Kidney epithelial cell (primary cell): Measurements from ENCODE around the gene CHRNA7. TPM values are rescaled to one million over a fixed set of nuclear protein-coding genes. Genes with fewer than 3 reads are reported as not detected.
A peak's percentile ranks its signal among the peaks of the same experiment; 100 is the strongest.

Experiments
- DNase-seq: peaks from one replicate; pipeline ENCODE4 v3.0.0-alpha.2; 2010; ENCODE audit warnings: low read depth
- H3K27me3 ChIP-seq: 2 replicates; pipeline ENCODE4 v1.6.0; 2011; ENCODE audit warnings: low read length; ENCODE audit not compliant: control insufficient read depth, insufficient read depth
- H3K36me3 ChIP-seq: 2 replicates; pipeline ENCODE4 v1.5.1; 2011; ENCODE audit warnings: low read length; ENCODE audit not compliant: control insufficient read depth, insufficient read depth
- H3K4me3 ChIP-seq: 2 replicates; pipeline ENCODE4 v1.5.1; 2011; ENCODE audit warnings: low read depth, mild to moderate bottlenecking, control low read depth, low read length
- total RNA-seq: library from RNA; depleted of rRNA; stranded (reverse); fragments of >200 nt; gene quantifications from 2 replicates; pipeline ENCODE4 v1.2.3, GENCODE V29; 2015
- TF ChIP-seq, protein P1 (sequence below): IDR thresholded peaks from 2 replicates; pipeline ENCODE4 v1.5.1; 2011; ENCODE audit warnings: mild to moderate bottlenecking, moderate library complexity, low read length, control low read depth, inconsistent platforms; ENCODE audit not compliant: insufficient read depth, poor library complexity, severe bottlenecking

Gene CHRNA7
- total RNA-seq, 1 donor from 2014 or later: 2.7 TPM

DNA sequence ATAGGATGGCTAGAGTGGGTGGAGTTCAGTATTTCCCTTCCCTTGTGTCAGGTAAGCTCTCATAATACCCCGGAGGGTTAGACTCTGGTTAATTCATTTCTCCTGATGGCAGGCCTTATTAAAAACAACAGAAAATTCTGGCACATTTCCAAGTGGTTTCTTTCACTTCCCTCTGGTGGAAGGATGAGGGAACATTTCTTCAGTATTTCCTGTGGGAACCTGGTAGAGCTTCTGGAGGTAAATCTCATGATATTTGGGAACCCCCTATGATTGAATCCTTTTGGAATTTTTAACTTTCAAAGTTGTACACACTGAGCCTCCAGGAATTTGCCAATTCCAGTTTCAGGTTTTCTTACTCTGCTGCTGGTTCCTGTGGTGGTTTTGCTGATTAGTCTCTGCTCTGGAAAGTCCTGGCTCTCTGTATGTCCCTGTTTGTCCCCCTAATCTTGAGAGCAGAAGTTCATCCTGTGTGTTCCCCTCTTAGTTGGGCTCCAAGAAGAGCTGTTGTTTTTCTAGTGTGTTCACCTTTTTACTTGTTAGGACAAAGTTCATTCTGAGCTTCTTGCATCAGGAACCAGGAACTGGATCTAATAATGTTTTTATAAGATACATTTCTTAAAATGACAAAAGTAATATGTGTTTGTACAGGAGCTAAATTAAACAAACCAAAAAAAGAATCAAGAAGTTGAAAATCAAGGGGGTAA, 12.1 kb downstream of the CHRNA7 start:
- no peaks in the 10 kb centered on the region for H3K36me3 ChIP-seq
- no peaks in the 10 kb centered on the region for H3K27me3 ChIP-seq
- no peak for DNase-seq
- H3K4me3 ChIP-seq: no peak overlapping the region
- TF ChIP-seq, protein P1, sequence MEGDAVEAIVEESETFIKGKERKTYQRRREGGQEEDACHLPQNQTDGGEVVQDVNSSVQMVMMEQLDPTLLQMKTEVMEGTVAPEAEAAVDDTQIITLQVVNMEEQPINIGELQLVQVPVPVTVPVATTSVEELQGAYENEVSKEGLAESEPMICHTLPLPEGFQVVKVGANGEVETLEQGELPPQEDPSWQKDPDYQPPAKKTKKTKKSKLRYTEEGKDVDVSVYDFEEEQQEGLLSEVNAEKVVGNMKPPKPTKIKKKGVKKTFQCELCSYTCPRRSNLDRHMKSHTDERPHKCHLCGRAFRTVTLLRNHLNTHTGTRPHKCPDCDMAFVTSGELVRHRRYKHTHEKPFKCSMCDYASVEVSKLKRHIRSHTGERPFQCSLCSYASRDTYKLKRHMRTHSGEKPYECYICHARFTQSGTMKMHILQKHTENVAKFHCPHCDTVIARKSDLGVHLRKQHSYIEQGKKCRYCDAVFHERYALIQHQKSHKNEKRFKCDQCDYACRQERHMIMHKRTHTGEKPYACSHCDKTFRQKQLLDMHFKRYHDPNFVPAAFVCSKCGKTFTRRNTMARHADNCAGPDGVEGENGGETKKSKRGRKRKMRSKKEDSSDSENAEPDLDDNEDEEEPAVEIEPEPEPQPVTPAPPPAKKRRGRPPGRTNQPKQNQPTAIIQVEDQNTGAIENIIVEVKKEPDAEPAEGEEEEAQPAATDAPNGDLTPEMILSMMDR: peak; percentile 7

DNA sequence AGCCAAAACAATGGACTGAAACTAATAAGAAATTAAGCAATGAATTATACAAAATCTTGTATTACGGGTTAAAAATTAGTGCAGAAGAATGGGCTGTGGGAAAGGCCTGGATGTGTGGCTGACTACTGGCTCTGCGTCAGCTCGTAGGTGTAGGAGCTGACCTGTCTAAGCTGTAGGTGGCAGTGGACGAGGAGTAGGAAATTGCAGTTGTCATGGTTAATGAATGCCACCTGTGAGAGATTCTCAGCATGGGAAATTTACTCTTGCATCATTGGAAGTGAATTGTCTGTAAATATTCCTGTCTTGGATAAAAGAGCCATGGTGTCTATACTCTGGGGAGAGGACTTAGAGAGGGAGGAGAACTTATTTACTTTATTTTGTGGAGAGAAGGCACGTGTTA, 23.4 kb downstream of the CHRNA7 start:
- H3K36me3 ChIP-seq: no peaks in the 10 kb centered on the region
- TF ChIP-seq, protein P1: no peak
- DNase-seq: no peak

DNA sequence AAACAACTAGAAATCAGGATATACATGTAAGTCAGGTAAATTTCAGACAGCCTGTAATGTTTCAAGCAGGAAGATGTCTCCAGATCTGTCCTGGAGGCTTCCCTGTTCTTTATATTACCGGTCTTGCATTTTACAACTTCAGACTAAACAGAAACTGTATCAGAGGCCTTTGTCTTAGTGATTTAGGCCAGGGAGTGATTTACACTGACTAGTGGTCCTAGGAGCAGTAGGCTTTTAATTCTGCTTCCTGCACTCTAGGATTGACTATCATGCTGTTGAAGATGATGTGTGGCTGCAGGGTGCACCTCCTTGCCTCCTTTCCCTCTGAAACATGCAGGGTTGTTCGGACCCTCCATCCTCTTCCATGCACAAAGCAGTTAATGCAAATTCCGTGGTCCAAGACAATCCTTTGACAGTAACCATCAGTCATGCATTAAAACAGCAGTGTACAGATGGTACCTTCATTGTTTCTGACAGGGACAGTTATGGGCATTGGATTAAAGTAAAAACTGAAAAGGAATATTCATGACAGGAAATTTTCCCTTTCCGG, 27.6 kb downstream of the CHRNA7 start:
- DNase-seq: no peak
- H3K4me3 ChIP-seq: no peak overlapping the region
- H3K27me3 ChIP-seq: no peaks in the 10 kb centered on the region
- TF ChIP-seq, protein P1: no peak
- H3K36me3 ChIP-seq: no peaks in the 10 kb centered on the region

More for the DNA sequence above, 23.4 kb downstream of the CHRNA7 start:
- H3K27me3 ChIP-seq: no peaks in the 10 kb centered on the region
- H3K4me3 ChIP-seq: no peak overlapping the region

DNA sequence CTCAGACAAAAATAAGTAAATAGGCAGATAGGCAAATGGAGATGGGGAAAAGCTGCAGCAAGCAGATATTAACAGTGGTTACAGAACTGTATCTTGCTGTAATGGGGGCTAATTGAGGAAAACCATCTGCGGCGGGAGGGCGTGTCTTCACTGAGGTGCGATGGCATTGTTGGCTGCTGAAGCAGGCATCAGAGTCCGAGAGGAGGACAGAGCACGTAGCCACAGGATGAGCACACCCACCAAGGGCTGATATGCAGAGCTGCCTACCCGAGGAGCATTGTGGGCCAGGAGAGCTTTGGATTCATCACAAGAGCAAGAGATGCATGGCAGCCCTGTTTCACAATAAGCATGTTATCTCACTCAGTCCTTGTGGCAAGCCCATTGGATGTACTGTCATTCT, 30.4 kb downstream of the CHRNA7 start:
- Histone ChIP-seq H3K4me3 (no peak overlapping the region), H3K27me3 (no peaks in the 10 kb centered on the region), H3K36me3 (no peaks in the 10 kb centered on the region)
- no peak for DNase-seq
- TF ChIP-seq, protein P1: no peak

DNA sequence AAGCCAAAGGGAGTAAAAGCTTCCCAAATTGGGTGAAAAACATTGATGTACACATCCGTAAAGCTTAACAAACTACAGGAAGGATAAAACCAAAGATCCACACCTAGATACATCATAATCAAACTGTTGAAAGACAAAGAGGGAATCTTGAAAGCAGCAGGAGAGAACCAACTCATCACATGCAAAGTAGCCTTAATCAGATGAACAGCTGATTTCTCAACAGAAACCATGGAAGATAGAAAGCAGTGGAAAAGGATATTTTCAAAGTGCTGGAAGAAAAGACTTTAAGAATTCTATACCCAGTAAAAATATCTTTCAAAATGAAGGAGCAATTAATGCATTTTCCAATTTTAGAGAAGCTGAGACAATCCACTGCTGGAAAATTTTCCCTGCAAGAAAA, 36.8 kb downstream of the CHRNA7 start:
- Histone ChIP-seq H3K36me3 (no peaks in the 10 kb centered on the region), H3K27me3 (no peaks in the 10 kb centered on the region), H3K4me3 (no peak overlapping the region)
- no peak for DNase-seq
- TF ChIP-seq, protein P1: no peak

DNA sequence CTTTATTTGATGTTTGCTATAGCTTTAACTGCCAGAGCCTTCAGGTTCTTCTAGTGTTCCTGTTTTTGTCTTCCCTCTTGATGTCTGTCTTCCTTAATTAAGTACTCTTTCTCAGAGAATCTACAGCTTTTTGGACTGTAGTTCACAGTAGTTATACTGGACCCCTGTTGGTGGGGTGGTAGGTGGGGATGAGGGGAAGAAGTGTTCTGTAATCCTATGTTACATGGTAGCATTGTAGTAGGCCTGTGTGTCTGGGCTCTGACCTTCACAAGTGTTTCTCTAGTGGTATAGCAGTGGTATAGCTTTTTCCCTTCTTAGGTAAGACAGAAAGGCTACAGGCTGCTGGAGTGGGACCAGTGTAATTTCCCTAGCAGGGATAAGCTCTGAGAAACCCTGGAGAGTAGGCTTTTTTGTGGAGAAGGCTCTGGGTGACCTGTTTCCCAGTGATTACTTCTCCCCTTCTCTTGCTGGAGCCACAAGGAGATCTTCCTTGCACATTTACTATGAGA, 59.6 kb downstream of the CHRNA7 start:
- Histone ChIP-seq H3K36me3 (no peaks in the 10 kb centered on the region), H3K27me3 (no peaks in the 10 kb centered on the region), H3K4me3 (no peak overlapping the region)
- TF ChIP-seq, protein P1: no peak
- no peak for DNase-seq
